ENCODE results near the gene SLC66A3.

SLC66A3 gene

GRCh38 chr2:11140492-11140891 is 14.8 kb upstream of the SLC66A3 start:
- no peak for DNase-seq

- DNase-seq: no peak
Measured at GRCh38 chr2:11141319-11141718, 13.9 kb upstream of the SLC66A3 start.

- DNase-seq: no peak
Measured at GRCh38 chr2:11142330-11142729, 12.9 kb upstream of the SLC66A3 start.

- DNase-seq: no peak
Measured at GRCh38 chr2:11142987-11143386, 12.3 kb upstream of the SLC66A3 start.

- no peak for DNase-seq
Measured at GRCh38 chr2:11144077-11144737, 11.1 kb upstream of the SLC66A3 start.

- no peak for DNase-seq
Measured at GRCh38 chr2:11144738-11145079, 10.6 kb upstream of the SLC66A3 start.

GRCh38 chr2:11145350-11145749 is 9.9 kb upstream of the SLC66A3 start:
- no peak for DNase-seq

- DNase-seq: no peak
Measured at GRCh38 chr2:11146076-11146475, 9.2 kb upstream of the SLC66A3 start.

GRCh38 chr2:11147263-11147662 is 8.0 kb upstream of the SLC66A3 start:
- DNase-seq: no peak

GRCh38 chr2:11152591-11152990 is 2.7 kb upstream of the SLC66A3 start:
- DNase-seq: no peak

- no peak for DNase-seq
Measured at GRCh38 chr2:11154016-11154922, 998 bp upstream of the SLC66A3 start.

GRCh38 chr2:11154923-11155380 is 315 bp upstream of the SLC66A3 start:
- DNase-seq: peak; percentile 99

- DNase-seq: no peak
Measured at GRCh38 chr2:11156396-11157075, 1.3 kb downstream of the SLC66A3 start.

GRCh38 chr2:11157296-11157695 is 2.0 kb downstream of the SLC66A3 start:
- DNase-seq: no peak

- DNase-seq: no peak
Measured at GRCh38 chr2:11157731-11158130, 2.5 kb downstream of the SLC66A3 start.

GRCh38 chr2:11158916-11159573 is 3.8 kb downstream of the SLC66A3 start:
- DNase-seq: no peak

- no peak for DNase-seq
Measured at GRCh38 chr2:11159574-11160170, 4.4 kb downstream of the SLC66A3 start.

- DNase-seq: no peak
Measured at GRCh38 chr2:11160256-11160655, 5.0 kb downstream of the SLC66A3 start.

- DNase-seq: no peak
Measured at GRCh38 chr2:11160731-11161455, 5.6 kb downstream of the SLC66A3 start.

GRCh38 chr2:11161747-11162146 is 6.5 kb downstream of the SLC66A3 start:
- DNase-seq: no peak

GRCh38 chr2:11163439-11164317 is 8.4 kb downstream of the SLC66A3 start:
- DNase-seq: no peak
